ENCODE measurements around the gene ADAMTS20.

DNA sequence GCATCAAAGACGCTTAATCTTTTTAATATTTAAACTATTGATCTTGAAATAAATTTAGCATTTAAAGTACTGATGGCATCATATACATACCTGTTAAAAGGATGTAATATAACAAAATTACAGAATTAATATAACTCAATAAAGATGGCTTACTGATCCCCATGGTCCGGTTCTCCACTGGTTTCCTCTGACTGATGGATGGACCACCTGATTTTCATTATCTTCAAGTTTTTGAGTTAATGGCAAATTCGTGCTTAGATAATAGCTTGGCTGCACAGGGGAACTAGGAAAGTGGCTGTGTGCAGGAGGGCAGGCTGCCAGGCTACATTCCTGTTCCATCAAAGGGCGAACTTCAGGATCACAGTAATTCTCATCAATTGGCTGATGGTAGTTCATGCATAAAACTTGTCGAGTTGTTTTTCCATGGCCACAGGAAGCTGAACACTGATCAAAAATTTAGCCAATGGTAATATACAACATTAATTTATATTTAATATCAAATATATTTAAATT lies 123.9 kb downstream of the ADAMTS20 start:
- TF ChIP-seq CTCF (IDR thresholded peaks at IDR 0.05) (no peak), POLR2AphosphoS5 (IDR thresholded peaks at IDR 0.05; ENCODE audit: low read depth, low read length) (no peak)
